KBM-7 (cell line): Measurements from ENCODE around the gene EN1.

Experiments
- DNase-seq: peaks from one replicate; pipeline ENCODE4 v3.0.0-alpha.2; 2015
- in situ Hi-C: fragments of 300-500 bp; cut with MboI; formaldehyde crosslinking; loops from 2 replicates; pipeline ENCODE4 v1.14.3; 2020; ENCODE audit warnings: low sequenced_read_pairs, low pct_unique_long_range_greater_than_20kb, mixed read lengths

EN1 gene

DNA sequence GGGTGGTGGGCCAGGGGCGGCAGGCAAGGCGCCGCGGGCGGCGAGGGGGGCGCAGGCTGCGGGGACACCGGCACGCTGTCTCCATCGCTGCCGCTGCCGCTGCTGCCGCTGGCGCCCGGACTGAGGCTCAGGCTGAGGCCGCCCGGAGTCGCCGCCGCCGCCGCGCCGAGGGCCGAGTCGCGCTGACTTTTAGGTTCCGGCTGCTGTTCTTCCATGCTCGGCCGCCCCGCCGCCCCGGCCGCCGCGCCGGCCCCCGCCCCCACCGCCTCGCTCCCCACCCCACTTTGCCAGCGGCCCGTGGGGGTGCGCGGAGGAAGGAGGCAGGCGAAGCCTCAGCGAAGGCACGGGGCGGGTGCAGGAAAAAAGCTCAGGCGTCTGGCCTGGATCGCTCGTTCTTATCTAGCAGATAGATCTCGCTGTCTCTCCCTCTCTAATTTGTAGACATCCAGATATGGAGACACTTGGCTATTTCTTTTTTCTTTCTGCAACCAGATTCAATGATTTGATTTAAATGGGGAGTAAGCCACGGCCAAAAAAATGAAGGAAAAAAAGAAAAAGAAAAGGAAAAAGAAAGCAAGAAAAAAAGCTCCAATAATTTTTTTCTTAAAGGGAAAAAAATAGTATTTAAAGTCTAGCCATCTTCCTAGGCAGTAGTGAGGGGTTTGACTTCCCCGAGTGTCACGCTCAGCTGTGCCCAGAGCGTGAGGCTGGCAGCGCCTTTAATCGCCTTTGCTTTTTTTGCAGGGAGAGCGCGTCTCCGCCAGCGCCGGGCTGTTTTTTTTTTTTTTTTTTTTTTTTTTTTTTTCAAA, at the start of gene EN1:
Gene EN1 (minus strand): TSS at position 696 of the 809 bp plus-strand sequence. CDS start 481 bp downstream, at position 215.
- in situ Hi-C loops = no loop called here
- DNase-seq = no peak

GRCh38 chr2:118893100-118893499, 45.7 kb upstream of the EN1 start:
- no peak for DNase-seq
- in situ Hi-C loops = loop anchor here (25.0 kb wide), 1 partner anchor 569 kb away; no protein-coding TSS in a partner anchor

DNA sequence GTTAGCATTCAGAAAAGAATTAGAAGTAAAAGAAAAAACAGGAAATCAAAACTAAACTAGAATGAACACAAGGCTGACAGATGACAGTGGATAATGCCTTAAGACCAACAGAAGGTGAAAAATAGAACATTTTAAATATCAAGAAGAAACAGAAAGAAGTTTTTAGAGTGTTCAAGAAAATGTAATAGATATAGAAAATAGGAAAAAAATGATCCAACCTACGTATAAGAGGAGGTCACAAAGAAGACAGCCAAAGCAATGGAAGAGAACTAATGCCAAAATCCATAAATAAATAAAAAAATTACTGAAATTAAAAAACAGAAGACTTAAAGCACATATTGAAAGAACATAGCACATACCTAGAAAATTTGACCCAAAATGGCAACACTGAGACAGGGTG, 42.5 kb upstream of the EN1 start:
- in situ Hi-C loops = loop anchor here (25.0 kb wide), 1 partner anchor 572 kb away; no protein-coding TSS in a partner anchor
- no peak for DNase-seq

- no peak for DNase-seq
- in situ Hi-C loops = loop anchor here (25.0 kb wide), 1 partner anchor 579 kb away; no protein-coding TSS in a partner anchor
Observed at GRCh38 chr2:118883792-118884191, 36.3 kb upstream of the EN1 start.

DNA sequence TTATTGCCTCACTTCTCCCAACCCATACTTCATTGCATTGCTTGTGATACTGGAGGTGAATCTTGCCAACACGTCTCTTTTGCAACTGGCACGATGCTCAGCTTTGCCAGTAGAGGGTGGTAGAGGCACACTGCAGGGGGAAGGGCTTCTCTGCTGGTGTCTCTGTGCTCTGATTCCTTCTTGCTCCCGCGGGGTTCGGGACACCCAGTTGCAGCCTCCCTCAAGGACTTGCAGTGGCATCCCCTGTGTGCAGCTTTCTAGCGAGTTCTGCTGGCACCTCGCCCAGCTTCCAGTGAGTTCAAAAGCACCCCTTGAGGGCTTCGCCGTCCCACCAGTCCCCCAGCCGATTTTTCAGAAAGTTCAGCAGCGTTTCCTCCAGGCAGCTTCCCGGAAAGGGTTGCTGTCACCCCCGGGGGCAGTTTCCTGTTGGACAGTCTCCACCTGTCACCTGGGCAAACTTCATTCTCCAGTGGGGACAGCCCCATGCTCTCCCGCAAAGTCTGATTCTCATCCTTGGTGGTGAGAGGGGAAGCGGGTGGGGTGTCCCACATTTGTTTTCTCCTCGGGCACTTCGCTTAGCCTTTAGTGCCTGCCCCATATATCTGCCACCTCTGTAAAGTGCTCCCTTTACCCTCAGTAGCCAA, 35.4 kb upstream of the EN1 start:
- in situ Hi-C loops = loop anchor here (25.0 kb wide), 1 partner anchor 579 kb away; no protein-coding TSS in a partner anchor
- DNase-seq = peak; percentile 67

- in situ Hi-C loops = loop anchor here (25.0 kb wide), 1 partner anchor 581 kb away; no protein-coding TSS in a partner anchor
Observed at GRCh38 chr2:118881490-118882129, 34.2 kb upstream of the EN1 start.

GRCh38 chr2:118880501-118880900, 33.1 kb upstream of the EN1 start:
- DNase-seq = no peak
- in situ Hi-C loops = loop anchor here (25.0 kb wide), 1 partner anchor 582 kb away; no protein-coding TSS in a partner anchor

More at GRCh38 chr2:118881490-118882129, 34.2 kb upstream of the EN1 start:
- DNase-seq = peak; percentile 62

DNA sequence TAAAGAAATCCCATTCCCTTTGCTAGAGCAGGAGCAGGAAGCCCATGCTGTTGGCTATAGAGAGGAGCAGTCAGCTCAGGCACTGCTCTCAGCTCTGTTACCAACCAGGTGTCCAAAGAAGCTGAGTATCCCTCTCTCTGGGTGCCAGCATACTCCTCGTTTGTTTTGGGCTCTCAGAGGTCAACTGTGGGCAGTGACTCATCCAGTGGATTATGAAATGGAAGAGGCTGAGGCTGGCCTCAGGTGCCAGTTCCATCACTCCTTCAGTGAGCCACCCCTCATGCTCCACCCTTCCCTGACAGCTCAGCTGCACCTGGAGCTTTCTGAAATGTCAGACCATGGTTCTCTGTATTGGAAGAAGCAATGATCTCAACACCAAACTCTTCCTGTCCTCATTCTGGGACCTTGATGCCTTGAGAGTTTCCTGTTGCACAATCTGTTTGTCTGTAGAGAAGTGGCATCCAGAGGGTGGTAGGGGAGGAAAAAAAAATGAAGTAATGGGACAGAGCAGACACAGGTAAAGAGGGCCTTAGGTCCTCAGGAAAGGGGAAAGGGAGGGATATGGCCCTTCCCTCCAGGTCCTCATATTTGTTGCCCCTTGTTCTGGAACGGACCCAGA, 31.2 kb upstream of the EN1 start:
- DNase-seq = no peak
- in situ Hi-C loops = loop anchor here (25.0 kb wide), 1 partner anchor 584 kb away; no protein-coding TSS in a partner anchor

DNA sequence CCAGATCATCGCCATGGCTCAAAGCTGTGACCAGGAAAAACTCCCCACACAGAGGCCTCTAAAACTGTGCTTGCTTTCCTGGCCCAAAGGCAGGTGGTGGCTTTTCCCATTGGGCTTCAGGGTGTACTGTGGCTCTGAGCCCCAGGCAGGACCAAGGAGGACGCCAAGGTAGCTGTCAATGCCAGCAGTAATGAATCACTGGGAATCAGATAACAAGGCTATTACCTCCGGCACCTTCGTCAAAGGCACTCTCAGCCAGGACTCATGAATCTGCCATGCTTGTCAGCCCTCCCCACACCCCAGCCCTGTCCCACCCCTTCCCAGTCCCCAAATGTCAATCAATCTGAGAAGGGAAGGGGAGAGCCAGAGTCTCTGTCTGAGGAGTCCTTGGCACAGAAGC, 27.9 kb upstream of the EN1 start:
- DNase-seq = no peak
- in situ Hi-C loops = loop anchor here (25.0 kb wide), 1 partner anchor 587 kb away; no protein-coding TSS in a partner anchor

- DNase-seq = no peak
- in situ Hi-C loops = loop anchor here (25.0 kb wide), 2 partner anchors 637 to 837 kb away; no protein-coding TSS in a partner anchor
Observed at GRCh38 chr2:118874324-118874723, 26.9 kb upstream of the EN1 start.

GRCh38 chr2:118865106-118865505, 17.7 kb upstream of the EN1 start:
- in situ Hi-C loops = loop anchor here (25.0 kb wide), 2 partner anchors 628 to 828 kb away; no protein-coding TSS in a partner anchor
- DNase-seq = peak; percentile 45

- in situ Hi-C loops = loop anchor here (25.0 kb wide), 2 partner anchors 627 to 827 kb away; no protein-coding TSS in a partner anchor
Observed at GRCh38 chr2:118864207-118864606, 16.8 kb upstream of the EN1 start.

DNA sequence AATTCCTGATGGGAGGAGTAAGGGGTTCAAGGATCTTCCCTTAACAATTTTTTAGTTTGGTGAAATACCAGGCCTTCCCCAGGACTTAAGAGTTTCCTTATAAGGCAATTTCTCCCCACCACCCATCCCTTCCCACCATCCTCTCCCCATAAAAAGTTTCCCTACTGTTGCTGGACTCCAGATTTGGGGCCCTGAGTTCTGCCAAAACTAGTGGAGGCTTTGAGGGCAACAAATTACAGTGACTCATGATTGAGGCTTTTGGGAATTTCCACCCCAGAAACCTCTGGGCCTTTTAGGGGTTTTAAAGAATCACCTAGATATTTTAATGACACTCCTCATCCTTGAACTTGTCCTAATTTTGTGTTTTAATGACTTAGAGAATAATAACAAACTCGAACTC, 14.3 kb upstream of the EN1 start:
- no peak for DNase-seq
- in situ Hi-C loops = loop anchor here (25.0 kb wide), 2 partner anchors 624 to 824 kb away; no protein-coding TSS in a partner anchor

More at GRCh38 chr2:118864207-118864606, 16.8 kb upstream of the EN1 start:
- no peak for DNase-seq

DNA sequence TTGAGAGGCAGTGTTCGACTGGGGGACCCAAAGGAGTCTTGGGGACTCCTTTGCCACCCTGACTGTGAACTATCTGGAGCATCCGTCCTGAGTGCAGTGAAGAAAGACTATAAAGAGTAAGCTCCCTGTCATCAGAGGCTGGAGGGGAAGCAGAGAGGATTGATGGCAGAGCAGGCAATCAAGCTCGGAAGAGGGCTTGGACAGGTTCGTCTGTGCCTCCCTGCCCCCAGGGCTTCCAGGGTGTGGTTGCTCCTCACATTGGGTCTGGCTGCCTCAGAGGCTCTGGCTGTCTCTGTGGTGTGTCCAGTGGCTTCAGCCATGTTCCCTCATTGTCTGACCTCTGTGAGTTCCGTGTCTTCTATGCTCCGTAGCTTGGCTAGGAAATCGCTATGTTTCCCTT, 13.8 kb upstream of the EN1 start:
- no peak for DNase-seq
- in situ Hi-C loops = loop anchor here (25.0 kb wide), 2 partner anchors 624 to 824 kb away; no protein-coding TSS in a partner anchor

- DNase-seq = no peak
- in situ Hi-C loops = loop anchor here (25.0 kb wide), 2 partner anchors 623 to 823 kb away; no protein-coding TSS in a partner anchor
Observed at GRCh38 chr2:118860506-118860905, 13.1 kb upstream of the EN1 start.

DNA sequence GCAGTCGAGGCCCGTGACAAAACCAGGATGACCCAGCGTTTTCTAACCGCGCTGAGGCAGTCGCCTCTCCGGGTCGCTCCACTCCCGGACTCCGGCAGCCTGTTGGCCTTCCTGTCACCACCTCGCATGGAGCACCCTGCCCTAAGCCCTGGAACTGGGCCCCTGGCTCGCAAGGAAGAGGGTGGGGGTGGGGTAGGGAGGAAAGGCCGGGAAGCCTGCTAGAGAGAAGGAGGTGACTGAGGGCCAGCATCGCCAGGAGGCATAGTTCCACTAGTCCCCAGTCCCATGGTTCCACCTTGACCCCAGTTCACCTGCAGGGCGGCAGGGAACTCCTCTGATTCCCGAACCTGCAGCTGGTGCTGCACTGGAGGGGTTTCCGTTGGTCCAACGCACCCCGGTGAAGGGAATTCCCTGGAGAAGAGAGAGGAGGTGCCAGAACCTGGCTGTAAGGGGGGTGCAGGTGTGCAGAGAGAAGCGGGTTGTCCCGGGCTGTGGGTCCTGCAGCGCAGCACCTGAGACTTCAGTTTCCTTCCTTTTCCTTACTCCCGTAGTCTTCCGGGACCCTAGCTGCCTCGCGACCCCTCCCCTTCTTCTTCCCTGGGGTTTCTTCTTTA, 11.8 kb upstream of the EN1 start:
- DNase-seq = no peak
- in situ Hi-C loops = loop anchor here (25.0 kb wide), 2 partner anchors 622 to 822 kb away; no protein-coding TSS in a partner anchor

DNA sequence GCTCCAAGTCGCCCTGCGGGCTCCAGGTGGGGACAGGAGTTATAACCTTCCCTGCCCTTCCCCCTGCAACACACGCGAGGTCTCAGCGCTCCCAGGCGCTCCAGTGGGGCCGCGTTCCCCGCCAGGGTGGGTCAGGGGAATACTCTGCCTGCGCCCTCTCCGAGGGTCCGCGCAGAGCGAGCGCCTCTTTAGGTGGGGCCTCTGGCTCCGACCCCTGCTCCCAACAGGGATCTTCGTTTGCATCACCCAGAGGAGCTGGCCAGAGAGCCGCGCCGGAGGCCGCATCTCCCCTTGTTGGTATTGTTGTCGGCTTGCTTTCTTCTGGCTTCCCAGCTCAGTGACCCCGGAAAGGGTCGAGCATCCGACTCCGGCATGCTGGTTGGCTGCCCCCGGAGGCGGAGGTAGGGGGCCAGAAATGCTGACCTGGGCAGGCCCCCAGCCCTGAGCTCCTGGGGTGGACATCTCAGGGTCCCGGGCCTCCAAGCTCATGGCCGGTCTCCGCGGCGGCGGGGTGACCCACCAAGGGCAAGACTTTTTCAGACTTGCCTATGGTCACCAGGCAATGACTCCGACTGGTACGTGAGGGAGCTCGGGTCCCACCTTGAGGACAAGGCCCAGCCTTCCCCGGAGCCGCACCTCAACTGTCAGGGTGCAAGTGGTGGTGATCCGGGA, 11.2 kb upstream of the EN1 start:
- DNase-seq = no peak
- in situ Hi-C loops = loop anchor here (25.0 kb wide), 2 partner anchors 621 to 821 kb away; no protein-coding TSS in a partner anchor
